Spleen (tissue), 11 donors: ENCODE results near the gene DDX60. TPM values are rescaled to one million over a fixed set of nuclear protein-coding genes. Genes with fewer than 3 reads are reported as not detected.
"Not testable (repeated sequence)": the region's sequence is repeated elsewhere in the genome, so short reads cannot be mapped to it uniquely, and the experiment has no call there.

ENCODE experiments used
- DNase-seq: peaks from one replicate; pipeline ENCODE4 v3.0.0-alpha.2; 2020
- H3K27ac ChIP-seq, 8 donors: fragments of 200-600 bp; sonication (generic) in 7 of 8; 1 replicate in 4 of 8; 2 replicates in 4 of 8; pipeline versions ENCODE4 v1.5.0 to v1.8.0; 2016 to 2021; ENCODE audit warnings: inconsistent platforms in 4 of 8, mild to moderate bottlenecking in 4 of 8, moderate library complexity in 1 of 8
- H3K27me3 ChIP-seq, 7 donors: fragments of 200-600 bp; sonication (generic) in 6 of 7; replicated peaks in 1 of 7; 1 replicate in 4 of 7; 2 replicates in 3 of 7; pipeline versions ENCODE4 v1.5.0 to v1.8.0; 2016 to 2021; ENCODE audit warnings: inconsistent platforms in 3 of 7, mild to moderate bottlenecking in 1 of 7
- H3K36me3 ChIP-seq, 6 donors: fragments of 200-600 bp; sonication (generic) in 5 of 6; 1 replicate in 4 of 6; 2 replicates in 2 of 6; pipeline versions ENCODE4 v1.5.0 to v1.8.0; 2016 to 2021; ENCODE audit warnings: inconsistent platforms in 2 of 6
- H3K4me1 ChIP-seq, 6 donors: fragments of 200-600 bp; sonication (generic) in 5 of 6; 1 replicate in 3 of 6; 2 replicates in 3 of 6; pipeline versions ENCODE4 v1.5.0 to v1.8.0; 2016 to 2021; ENCODE audit warnings: inconsistent platforms in 3 of 6
- H3K4me3 ChIP-seq, 8 donors: fragments of 200-600 bp; sonication (generic) in 7 of 8; 1 replicate in 4 of 8; 2 replicates in 4 of 8; pipeline versions ENCODE4 v1.5.0 to v1.8.0; 2016 to 2021; ENCODE audit warnings: inconsistent platforms in 4 of 8, mild to moderate bottlenecking in 4 of 8, moderate library complexity in 2 of 8
- H3K9me3 ChIP-seq, 8 donors: fragments of 200-600 bp; sonication (generic) in 7 of 8; 1 replicate in 4 of 8; 2 replicates in 4 of 8; pipeline versions ENCODE4 v1.5.0 to v1.8.0; 2016 to 2021; ENCODE audit warnings: inconsistent platforms in 4 of 8
- CTCF ChIP-seq, 11 experiments: fragments of 200-600 bp in 7 of 11; fragments of 450-650 bp in 4 of 11; sonication (generic) in 4 of 11; IDR thresholded peaks in 8 of 11; conservative IDR thresholded peaks in 3 of 11; 1 replicate in 7 of 11; 2 replicates in 4 of 11; pipeline versions ENCODE4 v1.4.0 to v1.8.0; 2016 to 2021; ENCODE audit warnings: antibody characterized with exemption in 11 of 11, inconsistent platforms in 4 of 11, mild to moderate bottlenecking in 1 of 11
- POLR2A ChIP-seq, 3 donors: fragments of 450-650 bp; IDR thresholded peaks; one replicate each; pipeline ENCODE4 v1.5.1; 2017; ENCODE audit warnings: antibody characterized with exemption in 3 of 3, mild to moderate bottlenecking in 1 of 3
- POLR2AphosphoS5 ChIP-seq, 3 donors: sonication (generic); formaldehyde crosslinking; IDR thresholded peaks; one replicate each; pipeline ENCODE4 v1.5.1; 2017; ENCODE audit warnings: antibody characterized with exemption in 3 of 3
- WGBS, 5 donors: extraction: QIAGEN DNeasy Blood & Tissue Kit in 3 of 5; methylation state at CpG; one replicate each; pipeline versions ENCODE4 v1.1.5 to v1.1.7; 2013 to 2018; 5-methylcytosine and 5-hydroxymethylcytosine counted together
- intact Hi-C: fragments of 100-400 bp; cut with DNase I; formaldehyde crosslinking; loops from one replicate; pipeline ENCODE4 v1.15.0; 2023; ENCODE audit warnings: low total_unique reads
- polyA plus RNA-seq, 3 donors: library from polyadenylated mRNA; stranded (reverse); fragments of 200-250 nt; gene quantifications; one replicate each; pipeline ENCODE4 v1.2.1, GENCODE V29; 2013
- total RNA-seq, 7 donors: library from RNA; depleted of rRNA in 3 of 7; stranded (reverse); fragments of >200 nt in 3 of 7; fragmentation: NEBNext Ultra II Directional in 4 of 7; extraction: Animal tissue kit (Norgen Biotek cat#: 25700) in 4 of 7; gene quantifications; one replicate each; pipeline versions ENCODE4 v1.1.0 to v1.2.1, GENCODE V29; 2016 to 2021
- donor health status: healthy with polysubstance abuse.
- donor health status: DM: no; HTN: no; CAD: no; lungs with moderate emphysema.
- donor health status: DM: no; HTN: no; CAD: no.
- donor health status: Bipolar disorder and iron deficiency.
- donor health status: healthy.
- donor health status: DM: no; HTN: no; CAD: no.
- donor health status: DM: yes; HTN: yes; CAD: no.

The DDX60 gene
- total and polyA plus RNA-seq, 10 donors, result 7.5 to 56.2 (median 38.2) TPM

GRCh38 chr4:168336837-168337549 is 18.4 kb upstream of the DDX60 start:
- Histone ChIP-seq H3K4me1 (no peaks in the 10 kb centered on the region), H3K36me3 (no peaks in the 10 kb centered on the region), H3K27ac (no peak overlapping the region), H3K4me3 (no peak overlapping the region), H3K27me3 (no peaks in the 10 kb centered on the region), H3K9me3 (peaks cover 0 to 13% (median under 1%) of the 10 kb centered on the region in 8 donors)
- intact Hi-C loops, result no loop called here
- WGBS, 5 donors, result 75 to 93% (median 80%) methylated on average over 3 of the region's 3 CpGs
- no peak for TF ChIP-seq POLR2AphosphoS5 (IDR thresholded peaks at IDR 0.05)
- TF ChIP-seq CTCF (IDR thresholded peaks at IDR 0.05 in 8 of 11, conservative IDR thresholded peaks at IDR 0.05 in 3 of 11), result no peak
- TF ChIP-seq POLR2A (IDR thresholded peaks at IDR 0.05), result no peak
- DNase-seq, result no peak

- Histone ChIP-seq H3K4me3 (no peak overlapping the region), H3K36me3 (no peaks in the 10 kb centered on the region), H3K9me3 (peaks cover 0 to under 1% (median 0%) of the 10 kb centered on the region in 8 donors), H3K27ac (no peak overlapping the region), H3K27me3 (no peaks in the 10 kb centered on the region), H3K4me1 (no peaks in the 10 kb centered on the region)
- intact Hi-C loops, result no loop called here
- no peak for DNase-seq
- TF ChIP-seq POLR2AphosphoS5 (IDR thresholded peaks at IDR 0.05) (no peak), CTCF (IDR thresholded peaks at IDR 0.05 in 8 of 11, conservative IDR thresholded peaks at IDR 0.05 in 3 of 11) (no peak), POLR2A (IDR thresholded peaks at IDR 0.05) (no peak)
Observed at GRCh38 chr4:168335621-168336020, 17.1 kb upstream of the DDX60 start.

DNA sequence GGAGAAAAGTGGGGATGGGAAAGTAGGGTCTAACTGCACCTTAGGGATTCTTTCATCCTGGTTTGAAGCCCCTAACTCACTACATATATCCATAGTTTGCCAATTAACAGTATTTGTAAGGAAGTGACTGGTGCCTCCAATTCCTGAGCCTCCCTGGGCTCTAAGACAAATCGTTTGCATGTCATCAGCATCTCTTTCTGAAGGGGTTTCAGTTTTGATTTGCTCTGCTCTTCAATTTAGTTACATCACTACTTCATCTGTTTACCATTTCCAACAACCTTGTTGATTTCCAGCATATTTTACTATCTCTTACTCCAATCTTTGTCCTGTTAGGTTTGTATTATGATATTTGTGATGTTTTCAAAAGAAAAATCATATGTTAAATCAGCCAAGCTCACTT is 15.5 kb upstream of the DDX60 start:
- TF ChIP-seq CTCF (IDR thresholded peaks at IDR 0.05 in 8 of 11, conservative IDR thresholded peaks at IDR 0.05 in 3 of 11), result no peak
- no peak for TF ChIP-seq POLR2A (IDR thresholded peaks at IDR 0.05)
- no peak for TF ChIP-seq POLR2AphosphoS5 (IDR thresholded peaks at IDR 0.05)
- H3K27me3 ChIP-seq, result no peaks in the 10 kb centered on the region
- intact Hi-C loops, result no loop called here
- H3K4me3 ChIP-seq, result no peak overlapping the region
- no peak for DNase-seq
- no peaks in the 10 kb centered on the region for H3K9me3 ChIP-seq
- H3K4me1 ChIP-seq, result no peaks in the 10 kb centered on the region
- WGBS, 5 donors, result 48 to 75% (median 64%) methylated on average over 1 of the region's 1 CpG
- no peaks in the 10 kb centered on the region for H3K36me3 ChIP-seq
- no peak overlapping the region for H3K27ac ChIP-seq

DNA sequence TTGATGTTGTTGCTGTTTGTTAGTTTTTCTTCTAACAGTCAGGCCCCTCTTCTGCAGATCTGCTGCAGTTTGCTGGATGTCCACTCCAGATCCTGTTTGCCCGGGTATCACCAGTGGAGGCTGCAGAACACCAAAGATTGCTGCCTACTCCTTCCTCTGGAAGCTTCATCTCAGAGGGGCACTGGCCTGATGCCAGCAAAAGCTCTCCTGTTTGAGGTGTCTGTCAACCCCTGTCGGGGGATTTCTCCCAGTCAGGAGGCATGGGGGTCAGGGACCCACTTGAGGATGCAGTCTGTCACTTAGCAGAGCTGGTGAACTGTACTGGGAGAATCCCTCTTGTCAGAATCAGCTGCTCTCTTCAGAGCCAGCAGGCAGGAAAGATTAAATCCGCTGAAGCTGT is 12.0 kb upstream of the DDX60 start:
- intact Hi-C loops, DNase-seq, H3K4me3 ChIP-seq, H3K36me3 ChIP-seq, H3K9me3 ChIP-seq, H3K27me3 ChIP-seq, H3K4me1 ChIP-seq, H3K27ac ChIP-seq: not testable (repeated sequence)
- WGBS, 5 donors, result 65 to 93% (median 86%) methylated on average over 3 of the region's 3 CpGs
